Neuronal stem cell (in vitro differentiated cells): ENCODE data around the gene NLRP7.
"Not testable (repeated sequence)": the region's sequence is repeated elsewhere in the genome, so short reads cannot be mapped to it uniquely, and the experiment has no call there.

Experiments
- DNase-seq: peaks from one replicate; pipeline ENCODE4 v3.0.0-alpha.2; 2013; ENCODE audit warnings: low spot score
- H2AFZ ChIP-seq: one replicate; pipeline ENCODE4 v1.6.1; 2013; ENCODE audit warnings: mild to moderate bottlenecking, low read length, inconsistent platforms
- H2AK5ac ChIP-seq: 2 replicates; pipeline ENCODE4 v1.6.1; 2013; ENCODE audit warnings: low read depth, mild to moderate bottlenecking, inconsistent platforms, low read length, moderate library complexity, mixed read lengths
- H2BK120ac ChIP-seq: 2 replicates; pipeline ENCODE4 v1.6.1; 2013; ENCODE audit warnings: low read depth, mild to moderate bottlenecking, inconsistent platforms, low read length, moderate library complexity, mixed read lengths
- H2BK12ac ChIP-seq: one replicate; pipeline ENCODE4 v1.6.1; 2013; ENCODE audit warnings: low read length, inconsistent platforms
- H2BK15ac ChIP-seq: 2 replicates; pipeline ENCODE4 v1.6.1; 2013; ENCODE audit warnings: mild to moderate bottlenecking, low read length, inconsistent platforms, mixed read lengths
- H2BK5ac ChIP-seq: one replicate; pipeline ENCODE4 v1.6.1; 2013; ENCODE audit warnings: inconsistent platforms, mild to moderate bottlenecking, low read length, moderate library complexity
- H3K14ac ChIP-seq: one replicate; pipeline ENCODE4 v1.6.1; 2013; ENCODE audit warnings: low read length, inconsistent platforms
- H3K18ac ChIP-seq: 2 replicates; pipeline ENCODE4 v1.6.1; 2013; ENCODE audit warnings: low read length, inconsistent platforms
- H3K23ac ChIP-seq: 2 replicates; pipeline ENCODE4 v1.6.1; 2013; ENCODE audit warnings: low read depth, mild to moderate bottlenecking, mixed read lengths, low read length, inconsistent platforms; ENCODE audit not compliant: poor library complexity
- H3K27ac ChIP-seq: replicated peaks from 3 replicates; pipeline ENCODE4 v1.5.1; 2013; ENCODE audit warnings: low read length, inconsistent platforms
- H3K27me3 ChIP-seq, 3 experiments: 2 replicates each; pipeline ENCODE4 v1.6.1; 2013; ENCODE audit warnings: low read length in 3 of 3, mild to moderate bottlenecking in 2 of 3, inconsistent platforms in 1 of 3, low read depth in 1 of 3, mixed read lengths in 1 of 3, moderate library complexity in 1 of 3; ENCODE audit not compliant: control insufficient read depth in 3 of 3, insufficient read depth in 3 of 3
- H3K36me3 ChIP-seq, 2 donors: replicated peaks in 1 of 2; 2 replicates each; pipeline ENCODE4 v1.6.1; 2013; ENCODE audit warnings: low read length in 2 of 2; ENCODE audit not compliant: control insufficient read depth in 2 of 2, insufficient read depth in 2 of 2
- H3K4ac ChIP-seq: 2 replicates; pipeline ENCODE4 v1.6.1; 2013; ENCODE audit warnings: inconsistent platforms, mild to moderate bottlenecking, low read length, moderate library complexity
- H3K4me1 ChIP-seq, 2 donors: 1 replicate in 1 of 2; 2 replicates in 1 of 2; pipeline ENCODE4 v1.6.1; 2013; ENCODE audit warnings: low read length in 2 of 2, low read depth in 1 of 2; ENCODE audit not compliant: control insufficient read depth in 2 of 2, insufficient read depth in 1 of 2
- H3K4me2 ChIP-seq: one replicate; pipeline ENCODE4 v1.6.1; 2013; ENCODE audit warnings: mild to moderate bottlenecking, low read length, inconsistent platforms; ENCODE audit not compliant: insufficient read depth, poor library complexity, severe bottlenecking
- H3K4me3 ChIP-seq, 2 donors: 2 replicates each; pipeline ENCODE4 v1.5.1; 2013; ENCODE audit warnings: low read length in 2 of 2, mild to moderate bottlenecking in 2 of 2, inconsistent platforms in 1 of 2, moderate library complexity in 1 of 2
- H3K79me1 ChIP-seq: one replicate; pipeline ENCODE4 v1.6.1; 2013; ENCODE audit warnings: low read depth, mild to moderate bottlenecking, inconsistent platforms, low read length, moderate library complexity
- H3K9ac ChIP-seq: one replicate; pipeline ENCODE4 v1.6.1; 2013; ENCODE audit warnings: mild to moderate bottlenecking, low read depth, low read length, inconsistent platforms; ENCODE audit not compliant: poor library complexity
- H3K9me3 ChIP-seq, 2 donors: replicated peaks in 1 of 2; 2 replicates each; pipeline versions ENCODE3 to v1.6.1; 2013; ENCODE audit warnings: low read length in 2 of 2, mild to moderate bottlenecking in 2 of 2, inconsistent platforms in 1 of 2, low read depth in 1 of 2, mixed read lengths in 1 of 2, moderate library complexity in 1 of 2; ENCODE audit not compliant: control insufficient read depth in 2 of 2, insufficient read depth in 1 of 2
- H4K8ac ChIP-seq: one replicate; pipeline ENCODE4 v1.6.1; 2013; ENCODE audit warnings: low read depth, mild to moderate bottlenecking, inconsistent platforms, low read length, moderate library complexity
- H4K91ac ChIP-seq: one replicate; pipeline ENCODE4 v1.6.1; 2013; ENCODE audit warnings: low read length, low read depth, mild to moderate bottlenecking, inconsistent platforms; ENCODE audit not compliant: poor library complexity
- WGBS, 2 donors: extraction: QIAGEN DNeasy Blood & Tissue Kit; methylation state at CpG; one replicate each; pipeline ENCODE4 v1.1.7; 2013; ENCODE audit warnings: missing lambda C conversion rate in 2 of 2, mixed read lengths in 1 of 2; ENCODE audit not compliant: insufficient read length in 2 of 2, insufficient replicate concordance in 1 of 2; ENCODE audit errors: extremely low coverage in 2 of 2; 5-methylcytosine and 5-hydroxymethylcytosine counted together

The NLRP7 gene

DNA sequence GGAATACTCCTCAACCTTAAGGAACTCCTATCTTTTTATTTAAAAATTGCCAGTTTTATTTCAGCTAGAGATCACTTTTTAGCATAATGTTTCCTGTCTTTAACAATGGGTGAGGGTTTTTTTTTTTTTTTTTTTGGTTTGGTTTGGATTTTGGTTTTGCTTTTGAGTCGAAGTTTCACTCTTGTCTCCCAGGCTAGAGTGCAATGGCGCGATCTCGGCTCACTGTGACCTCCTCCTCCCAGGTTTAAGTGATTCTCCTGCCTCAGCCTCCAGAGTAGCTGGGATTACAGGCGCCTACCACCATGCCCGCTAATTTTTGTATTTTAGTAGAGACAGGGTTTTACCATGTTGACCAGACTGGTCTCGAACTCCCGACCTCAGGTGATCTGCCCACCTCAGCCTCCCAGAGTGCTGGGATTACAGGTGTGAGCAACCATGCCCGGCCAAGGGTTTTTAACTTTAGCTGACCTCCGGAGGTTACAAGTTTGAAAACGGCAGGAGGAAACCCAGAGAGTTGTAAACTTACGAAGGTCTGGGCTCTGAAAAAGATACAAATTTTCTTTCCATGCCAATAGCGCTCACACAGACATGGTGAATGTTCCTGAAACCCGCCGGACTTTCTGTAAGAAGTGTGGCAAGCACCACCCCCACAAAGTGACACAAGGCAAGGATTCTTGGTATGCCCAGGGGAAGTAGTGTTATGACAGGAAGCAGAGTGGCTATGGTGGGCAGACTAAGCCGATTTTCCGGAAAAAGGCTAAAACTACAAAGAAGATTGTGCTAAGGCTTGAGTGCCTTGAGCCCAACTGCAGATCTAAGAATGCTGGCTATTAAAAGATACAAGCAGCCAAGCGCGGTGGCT, 26.1 kb upstream of the NLRP7 start:
- H2AK5ac ChIP-seq, H3K9me3 ChIP-seq, DNase-seq, H2BK12ac ChIP-seq, H3K27ac ChIP-seq, H2BK120ac ChIP-seq, H3K27me3 ChIP-seq, H2BK15ac ChIP-seq, H3K4me1 ChIP-seq, H2AFZ ChIP-seq, H3K9ac ChIP-seq, H3K79me1 ChIP-seq, H3K14ac ChIP-seq, H4K8ac ChIP-seq, H3K4me2 ChIP-seq, H3K4ac ChIP-seq, H3K23ac ChIP-seq, H3K18ac ChIP-seq, H4K91ac ChIP-seq, H3K4me3 ChIP-seq, H3K36me3 ChIP-seq: not testable (repeated sequence)
- WGBS, 2 donors: no CpG with 5 or more reads among the region's 19 CpGs
- H2BK5ac ChIP-seq: peak overlapping the region; percentile 53

DNA sequence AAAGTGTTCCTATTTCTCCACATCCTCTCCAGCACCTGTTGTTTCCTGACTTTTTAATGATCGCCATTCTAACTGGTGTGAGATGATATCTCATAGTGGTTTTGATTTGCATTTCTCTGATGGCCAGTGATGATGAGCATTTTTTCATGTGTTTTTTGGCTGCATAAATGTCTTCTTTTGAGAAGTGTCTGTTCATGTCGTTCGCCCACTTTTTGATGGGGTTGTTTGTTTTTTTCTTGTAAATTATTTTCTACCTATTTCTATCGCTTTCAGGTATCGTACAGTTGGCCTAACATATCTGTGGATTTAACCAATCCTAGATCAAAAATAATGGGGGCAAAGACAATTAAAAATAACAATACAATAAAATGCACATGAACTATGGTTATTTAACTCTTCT, 24.1 kb upstream of the NLRP7 start:
- not testable (repeated sequence) for H3K4me2 ChIP-seq, H3K27me3 ChIP-seq, H4K91ac ChIP-seq, H3K14ac ChIP-seq, H3K27ac ChIP-seq, H3K9me3 ChIP-seq, H2AFZ ChIP-seq, H3K9ac ChIP-seq, H2BK15ac ChIP-seq, H2AK5ac ChIP-seq, H2BK5ac ChIP-seq, H3K18ac ChIP-seq, H3K23ac ChIP-seq, H2BK120ac ChIP-seq, H3K4me1 ChIP-seq, H4K8ac ChIP-seq, H3K36me3 ChIP-seq, H3K4me3 ChIP-seq, H3K4ac ChIP-seq, H2BK12ac ChIP-seq, DNase-seq, H3K79me1 ChIP-seq
- no CpG with 5 or more reads among the region's 5 CpGs for WGBS, 2 donors

DNA sequence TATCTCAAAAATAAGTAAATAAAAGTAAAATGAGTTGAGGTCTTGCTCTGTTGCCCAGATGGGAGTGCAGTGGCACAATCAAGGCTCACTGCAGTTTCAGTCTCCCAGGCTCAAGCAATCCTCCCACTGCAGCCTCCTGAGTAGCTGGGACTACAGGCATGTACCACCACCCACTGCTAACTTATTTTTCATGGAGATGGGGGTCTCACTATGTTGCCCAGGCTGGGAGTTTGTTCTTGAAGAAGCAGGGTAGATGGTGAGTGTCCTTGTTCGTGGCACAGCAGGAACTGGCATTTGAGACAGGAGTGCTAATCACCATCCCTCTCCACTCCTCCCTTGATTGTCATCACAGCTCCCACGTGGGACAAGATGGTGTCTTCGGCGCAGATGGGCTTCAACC, 22.3 kb upstream of the NLRP7 start:
- H2BK12ac ChIP-seq: no peak overlapping the region
- no peak for DNase-seq
- H2BK5ac ChIP-seq: no peak overlapping the region
- H3K18ac ChIP-seq: no peak overlapping the region
- no peaks in the 10 kb centered on the region for H3K4me1 ChIP-seq
- H2BK15ac ChIP-seq: no peak overlapping the region
- no CpG with 5 or more reads among the region's 4 CpGs for WGBS, 2 donors
- no peak overlapping the region for H4K91ac ChIP-seq
- H3K79me1 ChIP-seq: no peaks in the 10 kb centered on the region
- H3K9ac ChIP-seq: no peak overlapping the region
- H3K4me2 ChIP-seq: no peak overlapping the region
- H2AK5ac ChIP-seq: no peak overlapping the region
- peaks cover 0 to 10% of the 10 kb centered on the region in 2 donors for H3K36me3 ChIP-seq
- no peak overlapping the region for H3K14ac ChIP-seq
- no peak overlapping the region for H4K8ac ChIP-seq
- H3K27ac ChIP-seq: no peak overlapping the region
- no peaks in the 10 kb centered on the region for H3K27me3 ChIP-seq
- no peak overlapping the region for H2BK120ac ChIP-seq
- no peaks in the 10 kb centered on the region for H3K9me3 ChIP-seq
- no peak overlapping the region for H3K4ac ChIP-seq
- H2AFZ ChIP-seq: no peak overlapping the region
- no peak overlapping the region for H3K23ac ChIP-seq
- H3K4me3 ChIP-seq: no peak overlapping the region

DNA sequence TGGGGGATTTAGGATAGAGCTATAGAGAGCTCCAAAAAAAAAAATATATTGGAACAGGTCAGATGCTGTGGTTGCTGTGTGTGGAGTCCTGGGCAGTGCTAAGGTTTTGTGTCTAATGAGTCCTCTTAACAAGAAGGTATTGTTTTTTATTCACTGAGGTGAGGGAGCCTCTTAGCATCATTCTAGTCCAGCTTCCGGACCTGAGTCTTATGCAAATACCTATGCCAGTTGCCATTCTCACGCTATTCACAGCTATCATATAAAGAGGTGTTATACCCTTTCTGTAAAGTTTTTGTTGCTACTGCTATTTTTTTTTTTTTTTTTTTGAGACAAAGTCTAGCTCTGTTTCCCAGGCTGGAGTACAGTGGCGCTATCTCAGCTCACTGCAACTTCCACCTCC, 20.3 kb upstream of the NLRP7 start:
- H4K8ac ChIP-seq: no peak overlapping the region
- no peaks in the 10 kb centered on the region for H3K79me1 ChIP-seq
- no peak for DNase-seq
- H3K4me1 ChIP-seq: no peaks in the 10 kb centered on the region
- no peak overlapping the region for H3K14ac ChIP-seq
- H2BK120ac ChIP-seq: no peak overlapping the region
- no peak overlapping the region for H2AFZ ChIP-seq
- H3K4me2 ChIP-seq: no peak overlapping the region
- peaks cover 0 to 1% of the 10 kb centered on the region in 2 donors for H3K9me3 ChIP-seq
- no peak overlapping the region for H4K91ac ChIP-seq
- H3K4ac ChIP-seq: no peak overlapping the region
- WGBS, 2 donors: no CpG with 5 or more reads among the region's 3 CpGs
- H3K23ac ChIP-seq: no peak overlapping the region
- H3K18ac ChIP-seq: no peak overlapping the region
- H3K4me3 ChIP-seq: no peak overlapping the region
- no peak overlapping the region for H3K9ac ChIP-seq
- no peak overlapping the region for H2BK15ac ChIP-seq
- no peaks in the 10 kb centered on the region for H3K27me3 ChIP-seq
- H3K36me3 ChIP-seq: peaks cover 0 to 10% of the 10 kb centered on the region in 2 donors
- no peak overlapping the region for H3K27ac ChIP-seq
- no peak overlapping the region for H2BK5ac ChIP-seq
- H2BK12ac ChIP-seq: no peak overlapping the region
- H2AK5ac ChIP-seq: no peak overlapping the region
